HL-60/S4 treated with retinoic acid at 250 ng/mL for 4 days and 3 days (cell line): ENCODE results near the gene ELFN2.

Source experiments
- in situ Hi-C: fragments of 300-500 bp; cut with MboI; formaldehyde crosslinking; loops from 2 replicates; pipeline ENCODE4 v1.7.0; 2022; ENCODE audit warnings: low sequenced_read_pairs

ELFN2 gene

DNA sequence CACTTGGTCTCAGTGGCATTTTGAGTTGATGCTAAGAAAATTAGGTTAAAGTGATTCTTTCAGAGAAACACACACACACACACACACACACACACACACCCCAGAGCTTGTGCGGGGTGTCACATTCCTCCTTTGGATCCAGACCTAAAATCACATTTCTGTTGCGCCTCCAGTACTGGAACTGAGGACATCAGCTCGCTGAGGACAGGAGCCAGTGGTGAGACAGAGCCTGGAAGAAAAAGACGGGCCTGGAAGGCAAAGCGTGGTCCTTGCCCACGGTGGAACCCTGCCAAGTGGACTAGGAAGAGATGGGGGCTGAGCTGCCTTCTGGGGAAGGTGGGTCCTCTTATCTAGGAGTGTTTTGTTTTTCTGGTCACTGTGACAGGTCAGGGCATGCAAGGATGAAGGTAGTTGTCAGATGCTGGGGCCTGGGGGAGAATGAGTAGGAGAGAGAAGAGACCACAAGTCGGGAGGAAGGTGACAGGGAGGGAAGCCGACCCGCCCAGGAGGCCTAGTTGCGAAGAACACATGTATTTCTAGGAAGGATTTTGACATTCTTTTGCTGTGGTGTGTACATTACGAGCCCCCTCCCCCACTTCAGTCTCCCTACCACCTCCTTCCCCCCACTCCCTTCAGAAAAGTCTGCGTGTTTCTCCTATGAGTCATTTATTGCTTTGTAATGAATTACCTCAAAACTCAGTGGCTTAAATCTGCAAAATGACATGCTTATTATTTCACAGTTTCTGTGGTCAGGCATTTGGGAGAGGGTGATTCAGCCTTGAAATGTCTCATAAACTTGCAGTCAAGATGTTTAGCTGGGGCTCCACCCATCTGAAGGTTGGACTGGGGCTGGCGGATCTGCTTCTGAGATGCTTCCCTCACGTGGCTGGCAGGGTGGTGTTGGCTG is 4.8 kb upstream of the ELFN2 start:
- in situ Hi-C loops = loop anchor here (10.0 kb wide), 1 partner anchor 117 kb away; no protein-coding TSS in a partner anchor

DNA sequence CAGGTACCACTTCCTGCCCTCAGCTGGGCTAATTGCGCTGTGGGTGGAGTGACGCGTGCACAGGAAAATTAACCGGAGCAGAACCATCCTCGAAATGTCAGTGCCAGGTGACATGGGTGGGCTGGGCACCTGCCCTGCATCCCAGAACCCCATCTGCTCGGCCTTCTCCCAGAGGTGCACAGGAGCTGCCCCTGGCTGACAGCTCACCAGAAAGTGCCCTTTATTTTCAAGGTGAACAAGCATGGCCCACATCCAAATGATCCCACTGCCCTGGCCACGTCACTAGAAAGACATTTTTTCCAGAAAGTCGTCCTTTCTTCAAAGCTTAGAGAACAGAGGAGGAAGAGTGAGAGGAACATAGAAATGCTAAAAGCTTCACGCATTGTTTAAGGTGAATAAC is 4.1 kb upstream of the ELFN2 start:
- in situ Hi-C loops = loop anchor here (10.0 kb wide), 1 partner anchor 117 kb away; no protein-coding TSS in a partner anchor

DNA sequence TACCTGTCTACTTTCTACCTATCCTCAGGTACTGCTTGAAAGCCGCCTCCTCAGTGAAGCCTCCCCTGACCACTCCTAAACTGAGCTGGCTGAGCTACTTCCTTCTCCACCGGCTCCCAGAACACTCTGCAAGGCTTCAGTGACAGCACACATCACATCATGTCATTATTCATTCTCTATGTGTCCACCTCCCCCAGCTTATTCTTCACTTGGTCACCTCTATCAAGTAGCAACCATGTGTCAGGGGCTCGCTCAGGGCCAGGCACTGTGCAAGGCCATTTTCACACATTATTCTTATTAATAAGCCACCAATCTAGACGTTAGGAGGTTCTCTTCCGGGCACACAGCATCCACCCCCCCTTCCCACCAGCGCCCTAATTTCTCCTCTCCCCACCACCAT is 3.7 kb upstream of the ELFN2 start:
- in situ Hi-C loops = loop anchor here (10.0 kb wide), 1 partner anchor 116 kb away; no protein-coding TSS in a partner anchor

DNA sequence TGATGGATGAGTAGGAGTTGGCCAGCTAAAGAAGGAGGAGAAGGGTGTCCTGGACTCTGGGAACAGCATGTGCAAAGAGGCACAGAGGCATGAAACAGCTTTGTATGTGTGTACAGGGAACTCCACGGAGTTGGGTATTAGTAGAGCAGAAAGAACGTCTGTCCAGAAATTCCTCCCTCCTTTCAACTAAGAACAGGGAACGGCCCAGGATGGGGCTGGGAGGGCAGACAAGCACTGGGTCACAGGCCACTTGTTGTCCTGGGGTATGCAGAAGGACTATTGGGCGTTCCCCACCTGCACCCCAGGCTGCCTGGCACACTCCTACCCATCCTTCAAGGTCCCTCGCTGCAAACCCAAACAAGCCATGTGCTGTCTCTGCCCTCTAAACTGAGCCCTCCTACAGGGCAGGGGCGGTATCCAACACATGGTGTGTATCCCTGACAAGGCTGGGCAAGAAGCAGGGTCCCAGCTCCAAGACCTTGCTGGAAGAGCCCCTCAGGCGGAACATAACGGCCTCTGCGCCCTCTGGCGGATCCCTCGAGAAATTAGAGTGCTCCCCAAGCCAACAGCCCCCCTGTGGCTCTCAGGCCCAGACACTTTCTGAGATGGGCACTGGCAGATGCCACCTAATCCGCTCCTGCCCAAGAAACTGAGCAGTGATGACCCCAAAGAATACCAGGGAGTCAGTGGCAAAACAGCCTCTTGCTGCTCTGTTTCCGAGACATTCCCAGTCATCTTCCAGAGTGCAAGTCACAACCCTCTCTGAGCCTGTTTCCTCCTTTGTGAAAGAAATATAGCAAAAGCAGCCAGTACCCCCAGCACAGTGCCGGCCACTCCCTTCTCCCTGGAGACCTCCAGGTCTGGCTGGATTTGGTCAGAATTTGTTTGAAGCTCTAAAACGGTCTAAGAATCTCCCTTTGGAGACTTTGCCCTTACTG is 1.6 kb upstream of the ELFN2 start:
- in situ Hi-C loops = no loop called here

DNA sequence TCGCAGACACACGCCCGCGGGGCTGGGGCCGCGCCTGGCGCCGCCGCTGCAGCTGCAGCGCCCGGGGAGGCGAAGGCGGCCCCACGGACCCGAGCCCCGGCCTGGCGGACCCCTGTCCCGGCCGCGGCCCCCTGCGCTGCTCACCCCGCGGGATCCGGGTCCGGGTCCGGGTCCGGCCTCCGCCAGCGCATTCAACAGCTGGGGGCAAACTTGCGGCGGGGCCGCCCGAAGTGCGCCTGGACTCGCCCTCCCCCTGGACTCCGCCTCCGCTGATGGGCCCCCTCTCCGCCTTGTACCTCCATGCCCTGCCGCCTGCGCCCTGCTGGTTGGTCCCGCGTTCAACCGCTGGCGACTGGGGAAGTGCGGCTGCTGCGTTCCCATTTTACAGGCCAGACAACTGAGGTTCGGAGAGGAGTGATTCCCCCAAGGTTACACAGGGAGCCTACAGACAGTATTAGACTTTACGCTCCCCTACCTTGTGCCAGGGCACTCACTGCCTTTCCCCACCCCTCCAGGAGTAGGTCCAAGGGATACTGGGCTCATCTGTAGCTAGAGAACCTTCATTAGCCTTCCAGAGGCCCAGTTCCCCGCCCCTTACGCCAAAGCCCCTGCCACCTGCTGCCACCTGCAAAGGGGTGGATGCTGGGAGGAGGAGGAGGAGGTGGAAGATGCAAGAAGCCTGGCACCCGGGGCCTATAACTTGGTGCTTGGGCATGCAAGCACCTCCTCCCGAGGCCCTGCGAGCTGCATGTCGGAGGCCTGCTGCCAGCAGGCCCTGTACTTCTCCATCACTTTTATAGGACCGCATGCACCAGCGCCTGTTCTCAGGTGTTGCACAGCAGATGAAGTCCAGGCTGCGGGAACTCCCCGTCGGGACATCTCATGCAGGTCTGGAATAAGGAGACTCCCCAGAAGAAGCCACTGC is 694 bp upstream of the ELFN2 start:
- in situ Hi-C loops = no loop called here

DNA sequence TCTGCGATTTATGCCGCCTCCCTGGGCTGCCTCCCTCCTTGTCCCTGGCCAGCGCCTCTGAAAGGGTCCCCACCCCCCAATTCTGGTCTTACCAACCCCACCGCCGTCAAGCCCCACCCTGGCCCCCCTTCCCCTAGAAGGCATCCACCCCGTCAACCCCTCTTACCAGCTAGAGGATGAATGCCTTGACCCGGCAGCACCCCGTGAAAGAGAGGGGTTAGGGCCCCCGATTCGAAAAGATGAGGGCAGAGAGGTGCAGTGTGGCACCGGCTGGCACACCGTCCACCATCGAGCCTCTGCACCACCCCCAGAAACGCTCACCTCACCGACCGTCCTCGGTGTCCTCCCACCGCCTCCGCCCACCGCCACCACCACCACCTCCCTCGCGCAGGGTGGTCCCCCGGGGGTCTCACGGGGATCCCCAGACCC is 559 bp downstream of the ELFN2 start:
- in situ Hi-C loops = no loop called here

DNA sequence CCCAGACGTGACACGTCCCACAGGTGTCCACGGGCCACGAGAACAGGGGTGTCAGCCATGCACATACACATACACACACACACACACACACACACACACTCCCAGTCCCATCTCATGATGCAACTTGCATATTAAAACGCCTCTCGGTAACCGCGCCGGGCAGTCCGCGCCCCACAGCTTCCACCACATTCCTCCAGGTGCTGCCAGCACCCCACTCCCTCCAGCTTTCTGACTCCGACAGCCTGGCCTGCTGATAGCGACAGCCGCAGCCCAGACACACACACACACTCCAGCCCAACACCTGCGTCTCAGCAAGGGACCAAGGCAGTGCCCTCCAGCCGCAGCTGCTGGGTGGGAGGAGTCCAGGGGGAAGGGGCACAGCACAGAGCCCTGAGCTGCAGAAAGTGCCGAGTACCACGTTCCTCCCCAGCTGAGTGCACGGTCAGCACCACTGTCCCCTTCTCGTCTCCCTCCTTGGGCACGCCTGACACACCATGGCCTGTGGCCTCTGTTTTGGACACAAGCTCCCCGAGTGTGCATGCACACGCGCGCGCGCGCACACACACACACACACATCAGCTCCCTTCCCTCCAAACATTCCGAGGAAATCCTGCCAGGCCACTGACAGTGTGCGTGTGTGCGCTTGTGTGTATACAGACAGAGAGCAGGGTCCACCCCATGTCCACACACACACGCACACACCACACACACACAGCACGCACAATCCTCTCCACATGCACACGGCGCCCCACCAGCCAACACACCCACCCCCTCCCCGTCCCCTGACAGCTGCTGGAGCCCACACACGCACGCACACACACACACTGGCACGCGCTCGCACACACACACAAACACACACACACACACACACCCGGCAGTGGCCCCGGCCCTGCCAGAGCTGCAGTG is 1.2 kb downstream of the ELFN2 start:
- in situ Hi-C loops = no loop called here

DNA sequence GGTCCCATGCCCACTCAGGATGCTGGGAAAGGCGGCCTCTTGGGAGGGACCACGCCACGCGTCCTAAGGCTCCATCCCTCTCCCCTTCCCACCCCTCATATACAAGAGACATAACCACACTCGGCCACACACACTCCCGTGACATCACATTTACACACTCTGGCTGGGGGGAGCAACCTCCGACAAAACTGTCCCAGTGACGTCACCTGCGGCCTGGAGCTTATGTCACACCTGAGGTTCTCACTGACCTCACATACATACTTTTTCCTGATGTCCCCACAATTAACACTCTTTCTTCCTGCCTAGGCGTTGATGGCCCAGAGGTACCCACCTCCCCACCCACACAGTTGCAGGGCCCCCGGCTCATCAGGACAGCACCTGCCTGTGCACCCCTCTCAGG is 1.9 kb downstream of the ELFN2 start:
- in situ Hi-C loops = no loop called here

DNA sequence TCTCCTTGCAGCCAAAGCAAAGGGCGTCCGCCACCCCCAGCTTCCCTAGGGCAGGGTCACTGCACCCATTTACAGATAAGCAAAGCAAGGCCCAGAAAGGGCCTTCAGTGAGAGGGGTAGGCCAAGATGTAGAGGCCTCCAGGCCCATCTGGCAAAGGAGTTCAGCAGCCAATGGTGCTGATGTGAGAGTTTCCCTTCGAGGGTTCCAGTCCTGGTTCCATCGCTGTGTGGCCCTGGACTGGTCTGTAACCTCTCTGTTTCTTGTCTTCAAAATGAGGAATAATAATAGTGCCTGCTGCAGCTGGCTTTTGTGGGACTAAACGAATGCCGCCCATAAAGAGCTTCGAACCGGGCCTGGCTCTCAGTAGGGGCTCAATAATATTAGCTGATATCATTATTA is 4.0 kb downstream of the ELFN2 start:
- in situ Hi-C loops = no loop called here

DNA sequence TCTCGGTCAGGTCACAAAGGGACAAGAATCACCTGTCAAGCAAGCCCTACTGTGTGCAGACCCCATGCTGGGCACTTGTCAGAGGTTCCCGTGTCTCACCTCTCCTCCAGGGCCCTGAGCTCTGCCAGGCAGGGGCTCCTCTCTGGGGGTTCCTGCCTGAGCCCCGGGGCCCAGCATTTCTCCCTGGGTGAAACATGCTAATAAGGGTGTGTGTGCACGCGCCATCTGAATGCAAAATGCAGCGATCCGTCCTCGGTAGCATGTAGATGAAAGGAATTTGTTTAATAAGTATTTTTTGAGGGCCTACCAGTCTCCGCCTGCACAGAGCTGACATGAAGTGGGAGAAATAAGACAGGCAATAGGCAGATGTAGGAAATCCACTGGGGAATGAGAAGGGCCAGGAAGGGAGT is 5.8 kb downstream of the ELFN2 start:
- in situ Hi-C loops = no loop called here

DNA sequence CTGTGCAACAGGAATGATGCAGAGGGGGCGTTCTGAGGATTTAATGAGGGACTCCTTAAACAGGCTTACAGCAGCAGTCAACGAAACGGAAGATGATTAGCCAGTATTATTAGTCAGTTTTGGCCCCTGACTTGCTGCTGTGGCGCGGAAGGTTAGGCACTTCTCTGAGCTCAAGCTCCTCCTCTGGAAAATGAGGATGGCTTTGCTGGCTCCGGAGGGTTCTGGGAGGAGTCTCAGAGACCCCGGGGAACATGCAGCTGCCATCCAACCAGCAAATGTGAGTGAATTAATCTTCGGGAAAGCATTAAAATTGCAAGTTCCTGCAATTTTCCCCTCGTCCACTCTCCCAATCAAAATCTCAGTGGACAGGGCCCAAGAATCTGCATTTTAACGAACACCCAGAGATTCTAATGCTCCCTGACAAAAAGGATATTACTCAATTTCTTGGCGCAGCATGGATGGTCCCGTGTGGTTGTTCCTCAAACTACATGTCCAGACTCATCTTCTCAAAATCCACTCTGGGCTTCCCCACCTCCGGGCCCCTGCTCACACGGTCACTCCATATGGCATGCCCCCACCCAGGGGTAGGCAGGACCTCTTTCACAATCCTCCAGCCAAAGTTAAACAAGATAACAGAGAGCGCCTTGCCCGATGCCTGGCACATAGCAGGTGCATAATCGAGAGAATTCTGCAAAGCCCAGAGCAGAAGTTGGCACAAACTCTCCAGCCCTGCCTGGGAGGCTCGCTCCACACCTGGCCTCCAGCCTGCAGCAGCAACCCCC is 6.4 kb downstream of the ELFN2 start:
- in situ Hi-C loops = no loop called here

DNA sequence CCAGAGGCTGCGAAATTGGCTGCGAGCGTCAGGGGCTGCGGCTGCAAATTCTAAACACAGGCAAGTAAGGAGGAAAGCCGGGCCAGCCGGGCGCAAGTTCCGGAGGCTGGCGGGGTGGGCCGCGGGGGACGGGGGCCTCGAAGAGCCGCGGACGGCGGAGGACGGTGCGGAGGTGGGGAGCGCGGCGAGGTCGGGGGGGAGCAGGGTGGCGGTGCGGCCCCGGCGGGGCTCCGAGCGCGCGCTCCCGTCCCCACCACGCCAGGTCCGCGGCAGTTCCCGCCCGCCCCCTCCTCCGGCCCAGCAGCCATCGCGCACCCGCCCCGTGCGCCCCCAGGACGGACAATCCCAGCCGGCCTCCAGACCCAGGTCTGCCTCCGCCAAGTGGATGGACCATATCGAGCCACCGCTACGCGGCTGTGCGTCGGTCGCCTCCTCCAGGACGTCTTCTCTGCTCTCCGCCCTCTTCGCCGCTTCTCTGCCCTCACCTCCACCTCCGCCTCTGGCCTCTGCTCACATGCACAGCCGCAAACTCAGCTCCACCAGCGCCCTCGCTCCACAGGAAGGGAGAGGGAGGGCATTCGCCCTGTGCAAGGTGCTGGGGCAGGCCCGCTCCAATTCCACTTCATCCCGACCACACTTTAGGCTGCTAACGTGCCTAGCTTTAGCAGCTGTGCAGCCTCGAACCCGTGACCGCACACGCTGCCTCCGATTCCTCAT is 7.2 kb downstream of the ELFN2 start:
- in situ Hi-C loops = no loop called here

DNA sequence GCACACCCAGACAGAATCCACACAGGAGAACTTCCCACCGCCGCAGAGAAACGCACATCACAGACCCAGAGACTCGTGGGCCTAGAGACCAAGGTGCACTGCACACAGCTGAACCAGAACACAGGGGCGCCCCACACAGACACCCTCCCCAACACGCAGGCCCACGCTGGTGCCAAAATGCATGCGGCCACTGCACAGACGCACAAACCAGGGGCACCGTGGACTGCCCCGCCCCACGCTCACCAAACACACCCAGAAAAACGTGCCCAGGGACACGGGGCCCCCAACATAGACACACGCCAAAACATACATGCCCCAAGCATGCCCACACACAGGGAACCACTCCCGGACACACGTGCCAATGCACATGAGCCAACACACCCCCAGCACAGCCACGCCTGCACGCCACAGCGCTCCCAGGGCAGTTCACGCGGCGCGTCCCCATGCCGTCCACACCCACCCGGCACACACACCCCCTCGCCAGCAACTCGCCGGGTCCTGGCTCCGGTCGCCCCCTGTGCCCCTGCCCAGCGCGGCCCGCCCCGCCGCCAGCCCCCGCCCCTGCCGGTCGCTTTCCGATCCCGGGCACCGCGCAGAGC is 7.8 kb downstream of the ELFN2 start:
- in situ Hi-C loops = no loop called here

DNA sequence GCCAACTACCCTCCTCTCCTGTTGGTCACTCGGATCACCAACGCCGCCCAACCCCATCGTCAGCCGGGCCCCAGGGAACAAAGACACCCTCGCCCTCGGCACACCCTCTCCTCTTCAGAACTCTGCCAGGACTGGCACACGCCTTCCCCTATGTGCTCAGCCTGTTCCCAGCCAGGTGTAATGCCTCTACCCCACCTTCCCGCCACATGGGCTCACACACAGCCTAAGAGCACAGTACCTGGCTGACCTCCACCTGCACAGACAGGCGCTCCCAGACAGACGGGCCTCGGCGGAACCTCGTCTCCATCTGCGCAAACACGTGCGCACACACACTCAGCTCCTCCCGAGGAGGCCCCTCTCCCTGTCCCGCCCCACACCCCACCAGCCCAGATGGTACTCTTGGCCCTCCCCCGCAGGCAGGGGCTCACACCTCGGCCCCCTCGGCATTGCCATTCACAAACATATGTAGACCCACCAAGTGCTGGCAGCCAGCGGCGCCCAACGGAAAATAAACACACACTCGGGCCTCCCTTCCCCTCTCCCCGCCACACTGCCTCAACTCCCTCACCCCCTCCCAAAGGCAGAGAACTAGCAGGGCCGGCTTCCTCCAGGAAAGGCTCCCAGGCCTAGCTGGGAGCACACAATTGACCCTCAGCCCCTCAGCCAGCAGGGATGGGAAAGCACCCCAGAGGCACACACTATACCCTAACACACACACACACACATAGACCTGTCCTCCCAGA is 8.5 kb downstream of the ELFN2 start:
- in situ Hi-C loops = no loop called here

DNA sequence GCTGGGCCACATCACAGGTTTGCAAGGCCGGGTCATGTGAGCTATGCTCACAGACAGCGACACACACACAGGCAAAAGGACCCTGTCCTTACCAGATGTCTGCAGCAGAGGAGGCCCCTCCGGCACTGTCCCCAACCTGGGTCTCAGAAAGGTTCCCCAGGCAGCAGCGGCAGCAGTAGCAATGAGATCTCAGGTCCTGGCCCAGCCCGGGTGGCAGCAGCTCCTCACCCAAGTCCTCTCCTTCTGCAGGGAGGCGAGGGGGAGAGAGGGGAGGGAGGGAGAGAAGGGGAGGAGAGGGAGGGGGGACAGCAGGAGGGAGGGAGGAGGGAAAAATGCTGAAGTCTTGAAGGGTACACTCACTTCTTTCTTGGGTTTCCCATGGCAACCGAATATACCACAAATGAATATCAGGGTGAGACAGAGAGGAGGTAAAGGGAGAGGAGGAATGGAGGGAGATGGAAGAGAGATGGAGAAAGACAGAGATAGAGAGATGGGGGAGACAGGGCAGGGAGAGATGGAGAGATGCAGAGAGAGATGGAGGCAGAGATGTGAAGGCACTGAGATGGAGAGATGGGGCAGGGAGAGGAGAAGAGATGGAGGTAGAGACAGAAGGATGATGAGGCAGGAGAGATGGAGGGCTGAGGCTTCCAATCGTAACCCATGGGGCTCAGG is 9.5 kb downstream of the ELFN2 start:
- in situ Hi-C loops = no loop called here

DNA sequence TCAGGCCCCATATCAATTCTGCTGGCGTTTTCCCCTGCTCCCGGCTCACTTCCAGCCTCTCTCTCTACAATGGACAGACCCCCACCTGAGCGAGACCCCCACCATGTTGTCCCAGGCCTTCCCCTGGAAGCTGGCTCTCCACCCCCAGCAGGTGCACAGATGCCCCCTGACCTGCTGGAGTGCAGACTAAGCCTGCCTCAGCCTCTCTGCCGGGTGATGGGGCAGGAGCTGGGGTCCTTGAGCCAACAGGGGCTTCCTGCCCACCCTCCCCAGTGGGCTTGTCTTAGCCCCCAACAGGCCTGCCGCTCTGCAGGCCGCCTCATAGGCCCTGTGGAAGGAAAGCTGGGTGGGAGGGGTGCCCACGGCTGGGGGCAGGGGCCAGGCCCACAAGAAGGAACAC is 10.0 kb downstream of the ELFN2 start:
- in situ Hi-C loops = no loop called here
